HG03378 (cell line): ENCODE measurements around the gene C19orf53.

ENCODE experiments used
- ATAC-seq: cut with Tn5 transposase; IDR thresholded peaks from one replicate; pipeline ENCODE4 v1.9.1; 2021; ENCODE audit warnings: mild to moderate bottlenecking, moderate library complexity; ENCODE audit not compliant: unreplicated experiment

The C19orf53 gene

DNA sequence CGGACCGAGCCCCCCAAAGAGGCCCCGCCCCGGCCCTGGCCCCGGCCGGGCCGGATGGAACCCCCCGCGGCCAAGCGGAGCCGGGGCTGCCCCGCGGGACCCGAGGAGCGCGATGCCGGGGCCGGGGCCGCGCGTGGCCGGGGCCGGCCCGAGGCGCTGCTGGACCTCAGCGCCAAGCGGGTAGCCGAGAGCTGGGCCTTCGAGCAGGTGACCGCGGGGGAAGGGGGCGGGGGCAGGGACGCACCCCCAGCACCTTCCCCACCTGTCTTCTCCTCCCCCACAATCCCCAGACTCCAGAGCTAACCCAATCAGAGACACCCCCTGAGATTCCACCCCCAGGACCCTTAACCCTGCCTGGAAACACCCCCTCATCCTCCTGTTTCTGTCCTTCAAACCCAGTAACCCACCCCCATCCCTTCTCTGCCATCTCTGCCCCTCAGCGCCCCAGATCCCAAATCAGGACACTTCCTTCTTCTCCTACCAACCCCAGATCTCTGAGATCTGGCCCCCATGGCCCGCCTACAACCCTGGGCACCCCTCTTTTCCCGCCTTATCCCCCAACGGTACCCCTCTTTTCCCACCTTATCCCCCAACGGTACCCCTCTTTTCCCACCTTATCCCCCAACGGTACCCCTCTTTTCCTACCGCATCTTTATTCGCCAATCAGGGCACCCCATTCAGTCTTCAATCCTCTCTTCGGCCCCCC, 21.5 kb downstream of the C19orf53 start:
- ATAC-seq, result peak; percentile 12

DNA sequence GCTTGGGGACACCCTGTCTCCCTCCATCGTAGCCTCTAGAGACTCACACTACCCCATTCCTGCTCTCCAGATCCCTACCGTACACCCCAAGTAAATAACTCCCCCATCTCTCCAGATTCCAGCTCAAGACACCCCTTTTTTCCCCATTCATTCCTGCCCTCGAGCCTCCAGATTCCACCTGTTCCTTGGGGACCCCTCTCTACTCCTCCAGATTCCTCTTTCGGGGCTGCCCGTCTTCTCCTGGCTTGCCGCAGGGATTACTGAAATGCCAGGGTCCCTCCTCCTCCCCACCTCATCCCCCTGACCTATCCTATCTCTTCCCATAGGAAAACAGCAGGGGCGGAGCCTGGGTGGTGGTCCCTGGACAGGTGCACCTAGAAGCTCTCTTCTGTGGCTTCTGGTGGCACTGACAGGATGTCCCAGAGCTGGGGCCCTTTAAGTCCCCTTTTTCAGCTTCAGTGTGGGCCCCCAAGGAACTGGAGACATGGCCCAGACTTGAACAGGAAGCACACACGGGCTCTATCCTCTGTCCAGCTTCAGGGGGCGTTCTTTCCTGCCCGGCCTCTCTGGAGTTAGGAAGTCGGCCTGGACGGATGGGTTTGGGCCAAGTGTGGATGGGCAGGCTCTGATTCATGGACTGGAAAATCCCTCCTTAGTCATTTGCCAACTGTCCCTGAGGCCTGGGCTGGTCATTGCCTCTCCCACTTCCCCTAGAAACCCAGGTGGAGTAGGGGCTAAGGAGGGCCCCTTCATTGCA, 22.2 kb downstream of the C19orf53 start:
- ATAC-seq, result no peak

DNA sequence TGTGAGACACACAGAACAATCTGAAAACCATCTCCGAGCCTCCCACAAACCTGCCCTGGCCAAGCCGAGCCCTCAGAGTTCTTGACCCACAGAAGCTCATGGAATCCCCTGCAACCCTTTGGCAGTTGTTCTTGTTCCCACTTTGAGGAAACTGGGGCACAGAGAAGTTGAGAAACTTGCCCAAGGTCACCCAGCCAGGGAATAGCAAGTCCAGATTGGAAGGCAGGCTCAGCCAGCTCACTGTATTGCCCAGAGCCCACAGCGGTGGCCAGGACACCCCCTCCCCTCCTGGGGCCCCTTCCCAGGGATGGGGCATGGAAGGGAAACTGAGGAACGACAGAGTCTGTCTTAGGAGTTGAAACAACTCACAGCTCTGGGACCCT, 22.8 kb downstream of the C19orf53 start:
- ATAC-seq, result no peak

DNA sequence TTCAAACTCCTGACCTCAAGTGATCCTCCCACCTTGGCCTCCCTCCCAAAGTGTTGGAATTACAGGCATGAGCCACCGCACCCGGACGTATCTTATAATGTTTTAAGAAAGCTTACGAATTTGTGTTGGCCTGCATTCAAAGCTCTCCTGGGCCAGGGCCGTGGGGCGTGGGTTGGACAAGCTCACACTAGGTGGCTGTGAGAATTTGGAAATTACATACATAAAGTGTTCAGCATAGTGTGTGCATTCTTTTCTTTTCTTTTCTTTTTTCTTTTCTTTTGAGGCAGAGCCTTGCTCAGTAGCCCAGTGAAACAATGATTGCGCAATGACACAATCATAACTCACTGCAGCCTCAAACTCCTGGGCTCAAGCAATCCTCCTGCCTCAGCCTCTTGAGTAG, 23.6 kb downstream of the C19orf53 start:
- no peak for ATAC-seq

DNA sequence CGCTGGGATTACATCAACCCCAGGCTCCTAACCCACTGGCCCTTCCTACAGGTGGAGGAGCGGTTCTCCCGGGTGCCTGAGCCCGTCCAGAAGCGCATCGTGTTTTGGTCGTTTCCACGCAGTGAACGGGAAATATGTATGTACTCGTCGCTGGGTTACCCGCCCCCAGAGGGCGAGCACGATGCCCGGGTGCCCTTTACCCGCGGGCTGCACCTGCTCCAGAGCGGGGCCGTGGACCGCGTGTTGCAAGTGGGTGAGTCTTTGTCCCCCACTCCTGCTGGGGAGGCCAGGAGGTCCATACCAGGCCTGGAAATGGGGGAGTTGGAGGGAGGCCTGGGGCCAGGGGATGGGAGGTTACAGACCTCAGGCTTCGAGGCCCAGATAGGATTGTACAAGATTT, 25.4 kb downstream of the C19orf53 start:
- no peak for ATAC-seq

DNA sequence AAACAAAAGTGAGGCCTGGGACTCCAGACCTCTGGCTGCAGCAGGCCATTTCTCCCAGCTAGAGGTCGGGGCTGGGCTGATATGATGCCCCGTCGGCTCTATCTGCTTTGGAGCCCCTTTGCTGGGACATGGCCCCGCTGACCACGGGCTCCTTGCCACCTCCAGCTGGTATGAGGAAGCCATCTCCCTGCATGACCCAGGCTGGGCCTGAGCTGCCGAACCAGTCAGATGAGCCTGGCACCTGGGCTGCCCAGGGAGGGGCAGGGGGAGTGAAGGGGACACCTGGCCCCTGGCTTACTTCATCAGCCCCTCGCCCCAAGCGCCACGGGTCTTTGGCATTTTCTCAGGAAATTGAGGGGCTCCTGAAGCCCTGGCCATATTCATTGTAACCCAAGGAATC, 28.8 kb downstream of the C19orf53 start:
- no peak for ATAC-seq

DNA sequence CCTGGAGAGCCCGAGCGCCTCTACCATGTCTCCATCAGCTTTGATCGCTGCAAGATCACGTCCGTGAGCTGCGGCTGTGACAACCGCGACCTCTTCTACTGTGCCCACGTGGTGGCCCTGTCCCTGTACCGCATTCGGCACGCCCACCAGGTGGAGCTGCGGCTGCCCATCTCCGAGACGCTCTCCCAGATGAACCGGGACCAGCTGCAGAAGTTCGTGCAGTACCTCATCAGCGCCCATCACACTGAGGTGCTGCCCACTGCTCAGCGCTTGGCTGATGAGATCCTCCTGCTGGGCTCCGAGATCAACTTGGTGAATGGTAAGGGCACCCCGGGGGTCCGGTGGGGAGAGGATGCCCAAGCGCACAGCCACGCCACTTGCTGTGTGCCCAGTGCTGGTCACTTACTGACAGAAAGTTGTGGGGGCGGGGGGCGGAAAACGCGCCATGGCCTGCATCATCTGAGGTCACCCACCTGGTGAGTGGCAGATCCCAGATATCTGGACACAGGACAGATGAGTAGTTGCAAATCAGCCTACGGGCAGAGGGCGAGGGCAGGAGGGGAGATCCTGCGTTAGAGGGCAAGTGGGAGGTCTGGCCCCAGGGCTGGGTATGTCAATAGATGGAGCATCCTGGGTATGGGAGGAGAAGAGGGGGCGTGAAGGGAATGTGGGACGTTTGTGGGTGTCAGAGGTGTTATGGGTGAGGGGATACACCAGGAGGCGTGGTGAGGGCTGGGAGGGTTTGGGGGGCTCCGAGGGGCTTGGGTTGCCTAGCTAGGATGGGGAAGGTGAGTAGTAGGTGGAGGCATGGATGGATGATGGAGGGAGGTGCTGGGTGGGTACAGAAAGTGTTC, 30.8 kb downstream of the C19orf53 start:
- no peak for ATAC-seq

DNA sequence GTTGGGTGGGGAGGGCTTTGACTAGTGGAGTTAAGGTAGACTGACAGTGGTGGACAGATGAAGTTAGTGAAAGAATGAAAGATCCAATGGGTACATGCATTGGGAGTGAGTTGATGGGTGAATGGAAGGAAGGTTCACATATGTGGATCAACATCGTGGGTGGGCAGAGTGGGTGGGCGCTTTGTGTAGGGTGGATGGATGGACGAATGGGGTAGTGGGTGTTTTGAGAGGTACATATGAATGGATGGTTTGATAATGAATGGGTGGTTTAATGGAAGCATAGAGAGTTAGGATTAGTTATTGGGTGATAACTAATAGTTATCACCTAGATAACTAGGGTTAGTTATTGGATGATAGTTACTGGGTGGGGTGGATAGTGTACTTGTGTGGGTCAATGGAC, 32.5 kb downstream of the C19orf53 start:
- ATAC-seq, result no peak

DNA sequence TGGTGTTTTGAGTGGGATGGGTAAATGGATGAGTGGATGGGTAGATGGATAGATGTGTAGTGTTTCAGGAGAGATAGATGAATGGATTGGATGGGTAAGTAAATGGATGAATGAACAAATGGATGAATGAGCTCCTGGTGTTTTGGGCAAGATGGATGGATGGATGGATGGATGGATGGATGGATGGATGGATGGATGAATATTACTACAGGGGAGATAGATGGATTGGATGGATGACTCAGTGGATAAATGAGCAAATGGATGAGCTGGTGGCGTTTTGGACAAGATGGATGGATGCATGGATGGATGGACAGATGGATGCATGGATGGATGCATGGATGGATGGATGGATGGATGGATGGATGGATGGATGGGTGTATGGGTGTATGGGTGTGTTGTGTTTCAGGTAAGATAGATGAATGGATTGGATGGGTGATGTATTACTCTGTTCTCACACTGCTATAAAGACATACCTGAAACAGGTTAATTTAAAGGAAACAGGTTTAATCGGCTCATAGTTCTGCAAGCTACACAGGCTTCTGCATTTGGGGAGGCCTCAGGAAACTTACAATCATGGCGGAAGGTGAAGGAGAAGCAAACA, 33.3 kb downstream of the C19orf53 start:
- no peak for ATAC-seq

DNA sequence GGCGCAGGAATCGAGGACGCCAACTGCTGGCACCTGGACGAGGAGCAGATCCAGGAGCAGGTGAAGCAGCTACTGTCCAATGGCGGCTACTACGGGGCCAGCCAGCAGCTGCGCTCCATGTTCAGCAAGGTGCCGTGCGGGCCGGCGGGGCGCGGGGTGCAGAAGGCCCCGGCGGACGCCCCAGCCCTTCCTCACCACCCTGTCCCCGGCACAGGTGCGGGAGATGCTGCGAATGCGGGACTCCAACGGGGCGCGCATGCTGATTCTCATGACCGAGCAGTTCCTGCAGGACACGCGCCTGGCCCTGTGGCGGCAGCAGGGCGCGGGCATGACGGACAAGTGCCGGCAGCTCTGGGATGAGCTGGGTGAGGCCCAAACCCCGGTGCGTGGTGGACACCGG, 34.6 kb downstream of the C19orf53 start:
- no peak for ATAC-seq

DNA sequence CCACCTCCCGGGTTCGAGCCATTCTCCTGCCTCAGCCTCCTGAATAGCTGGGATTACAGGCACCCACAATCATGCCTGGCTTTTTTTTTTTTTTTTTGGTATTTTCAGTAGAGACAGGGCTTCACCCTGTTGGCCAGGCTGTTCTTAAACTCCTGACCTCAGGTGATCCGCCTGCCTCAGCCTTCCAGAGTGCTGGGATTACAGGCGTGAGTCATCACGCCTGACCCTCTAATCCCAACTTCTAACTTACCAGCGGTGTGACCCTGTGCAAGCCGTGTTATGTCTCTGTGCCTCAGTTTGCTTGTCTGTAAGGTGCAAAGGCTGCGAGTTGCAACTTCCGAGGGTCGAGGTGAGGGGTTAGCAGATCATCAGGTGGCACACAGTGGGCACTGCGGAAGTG, 38.3 kb downstream of the C19orf53 start:
- ATAC-seq, result no peak

DNA sequence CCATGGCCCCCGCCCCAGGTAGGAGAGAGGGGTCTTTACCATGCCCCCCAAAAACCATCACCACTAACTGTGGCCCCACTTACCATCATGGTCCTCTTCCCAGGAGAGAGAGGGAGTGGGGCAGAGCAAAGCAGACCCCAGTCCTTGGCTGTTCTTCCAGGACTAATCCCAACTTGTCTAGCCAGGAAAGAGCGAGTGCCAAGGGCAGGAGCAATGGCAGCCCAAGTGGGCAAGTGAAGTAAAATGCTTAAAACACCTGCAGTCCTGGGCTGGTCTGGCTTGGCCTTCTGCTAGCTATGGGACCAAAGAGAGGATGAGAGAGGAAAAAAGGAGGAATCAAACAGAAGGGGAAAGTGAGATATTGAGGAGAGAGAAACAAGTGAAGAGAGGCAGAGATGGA, 38.9 kb downstream of the C19orf53 start:
- ATAC-seq, result no peak

DNA sequence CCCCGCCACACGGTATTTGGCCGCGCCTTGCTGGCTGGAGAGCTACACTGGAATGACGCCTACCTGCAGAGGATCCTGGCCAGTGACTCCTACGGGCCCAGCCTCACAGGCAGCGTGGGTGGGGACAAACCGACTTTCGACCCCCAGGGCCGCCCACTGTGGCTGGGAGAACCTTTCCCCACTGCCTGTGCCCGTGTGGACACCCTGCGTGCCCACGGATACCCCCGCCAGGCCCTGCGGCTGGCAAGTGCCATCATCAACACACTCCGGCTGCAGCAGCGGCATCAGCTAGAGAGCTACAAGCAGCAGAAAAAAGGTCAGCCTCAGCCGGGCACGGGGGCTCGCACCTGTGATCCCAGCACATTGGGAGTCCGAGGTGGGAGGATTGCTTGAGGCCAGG, 40.3 kb downstream of the C19orf53 start:
- no peak for ATAC-seq

DNA sequence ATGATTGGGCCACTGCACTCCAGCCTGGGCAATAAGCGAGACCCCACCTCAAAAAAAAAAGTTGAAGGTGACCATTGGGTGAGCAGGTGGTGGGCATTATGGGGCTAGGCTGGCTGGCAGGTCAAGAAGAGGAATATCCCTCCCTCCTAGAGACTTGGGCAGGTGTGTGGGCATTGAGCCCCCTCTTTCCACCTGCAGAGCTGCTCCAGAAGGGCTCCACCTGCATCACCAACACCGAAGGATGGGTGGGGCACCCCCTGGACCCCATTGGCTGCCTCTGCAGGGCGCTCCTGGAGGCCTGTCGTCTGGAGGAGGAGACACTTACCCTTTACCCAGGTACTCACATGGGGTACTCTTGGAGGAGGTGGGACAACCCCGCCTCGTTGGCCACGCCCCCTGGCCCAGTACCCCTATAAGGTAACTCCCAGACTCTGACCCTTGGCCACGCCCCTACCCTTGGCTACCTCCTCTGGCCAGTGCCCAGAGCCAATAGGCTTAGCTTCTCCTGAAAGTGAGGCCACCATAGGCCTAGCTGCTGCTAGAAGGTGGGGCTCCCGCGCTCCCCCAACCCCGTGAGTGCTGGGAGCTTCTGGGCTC, 42.9 kb downstream of the C19orf53 start:
- no peak for ATAC-seq

DNA sequence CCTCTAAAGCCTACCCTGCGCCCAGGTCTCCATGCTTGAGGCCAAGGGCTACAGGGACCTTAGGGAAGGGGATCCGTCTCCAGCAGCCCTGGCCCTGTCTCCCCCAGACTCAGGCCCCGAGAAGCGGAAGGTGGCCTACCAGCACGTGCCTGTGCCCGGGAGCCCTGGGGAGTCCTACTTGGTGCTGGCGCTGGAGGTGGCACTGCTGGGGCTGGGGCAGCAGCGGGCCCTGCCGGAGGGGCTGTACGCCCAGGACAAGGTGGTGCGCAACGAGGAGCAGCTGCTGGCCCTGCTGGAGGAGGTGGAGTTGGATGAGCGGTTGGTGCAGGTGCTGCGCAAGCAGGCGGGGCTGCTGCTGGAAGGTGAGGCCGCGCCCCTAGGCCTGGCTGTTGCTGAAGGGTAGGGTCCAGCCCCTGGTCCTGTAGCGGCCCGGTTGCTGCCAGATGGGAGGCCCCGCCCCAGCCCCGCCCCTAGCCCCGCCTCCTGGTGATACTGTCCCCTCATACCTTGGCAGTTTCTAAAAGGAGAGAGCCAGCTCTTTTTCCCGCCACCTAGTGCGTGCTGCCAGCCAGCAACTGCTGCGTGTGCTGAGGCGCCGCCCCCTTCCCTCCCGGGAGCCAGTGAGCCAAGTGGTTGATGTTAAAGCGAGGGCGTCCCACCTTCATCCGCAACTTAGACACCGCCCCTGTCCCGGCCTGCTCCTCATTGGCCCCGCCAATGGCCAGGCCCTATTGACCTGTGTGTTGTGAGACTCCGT, 43.5 kb downstream of the C19orf53 start:
- ATAC-seq, result no peak

DNA sequence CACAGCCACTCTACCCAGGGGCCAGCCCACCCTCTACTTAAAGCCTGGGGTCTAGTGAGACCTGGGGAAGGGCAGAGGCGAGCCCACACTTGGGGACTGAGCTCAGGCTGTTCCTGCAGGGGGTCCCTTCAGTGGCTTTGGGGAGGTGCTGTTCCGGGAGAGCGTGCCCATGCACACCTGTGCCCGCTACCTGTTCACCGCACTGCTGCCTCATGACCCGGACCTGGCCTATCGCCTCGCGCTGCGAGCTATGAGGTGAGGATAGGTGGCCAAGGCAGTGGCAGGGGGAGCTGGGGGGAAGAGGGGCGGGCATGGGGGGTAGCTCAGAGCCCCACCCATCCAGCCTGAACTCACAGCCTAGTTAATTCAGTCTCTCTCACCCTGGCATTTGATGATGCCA, 45.0 kb downstream of the C19orf53 start:
- ATAC-seq, result no peak

DNA sequence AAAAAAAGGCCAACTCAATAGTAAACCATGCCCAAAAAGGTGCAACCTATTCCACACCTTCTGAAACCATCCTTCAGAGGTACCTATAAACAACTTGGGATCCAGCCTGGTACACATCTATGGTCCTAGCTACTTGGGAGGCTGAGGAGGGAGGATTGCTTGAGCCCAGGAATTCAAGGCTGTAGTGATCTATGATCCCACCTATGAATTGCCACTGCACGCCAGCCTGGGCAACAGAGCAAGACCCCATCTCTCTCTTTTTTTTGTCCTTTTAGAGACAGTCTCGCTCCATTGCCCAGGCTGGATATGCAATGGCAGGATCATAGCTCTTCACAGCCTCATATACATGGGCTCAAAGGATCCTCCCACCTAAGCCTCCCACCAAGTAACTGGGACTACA, 47.0 kb downstream of the C19orf53 start:
- ATAC-seq, result no peak

DNA sequence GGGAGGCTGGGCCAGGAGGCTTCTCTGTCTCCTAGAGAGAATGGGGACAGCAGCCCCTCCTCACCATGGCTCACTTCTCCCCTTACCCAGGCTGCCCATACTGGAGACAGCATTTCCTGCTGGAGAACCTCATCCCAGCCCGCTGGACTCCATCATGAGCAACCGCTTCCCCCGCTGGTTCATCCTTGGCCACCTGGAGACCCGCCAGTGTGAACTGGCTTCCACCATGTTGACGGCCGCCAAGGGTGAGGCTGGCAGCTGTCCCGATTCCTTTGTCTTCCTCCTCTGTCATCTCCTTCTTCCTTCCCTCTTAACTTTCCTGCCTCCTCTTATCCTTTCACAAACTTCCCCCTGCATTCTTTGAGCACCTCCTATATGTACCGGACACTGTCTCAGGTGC, 49.0 kb downstream of the C19orf53 start:
- no peak for ATAC-seq

DNA sequence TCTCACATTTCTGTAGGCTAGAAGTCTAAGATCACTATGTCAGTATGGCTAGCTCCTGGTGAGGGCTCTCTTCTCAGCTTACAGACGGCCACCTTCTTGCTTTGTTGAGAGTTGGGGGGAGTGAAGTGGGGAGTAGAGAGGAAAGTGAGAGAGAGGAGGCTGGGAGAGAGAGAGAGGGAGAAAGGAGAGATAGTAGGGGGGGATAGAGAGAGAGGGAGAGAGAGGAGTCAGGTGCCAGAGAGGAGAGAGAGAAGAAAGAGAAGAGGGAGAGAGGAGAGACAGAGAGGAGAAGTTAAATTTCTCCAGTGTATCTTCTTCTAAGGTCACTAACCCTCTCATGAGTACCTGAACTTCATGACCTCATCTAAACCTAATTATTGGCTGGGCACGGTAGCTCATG, 49.6 kb downstream of the C19orf53 start:
- ATAC-seq, result no peak

DNA sequence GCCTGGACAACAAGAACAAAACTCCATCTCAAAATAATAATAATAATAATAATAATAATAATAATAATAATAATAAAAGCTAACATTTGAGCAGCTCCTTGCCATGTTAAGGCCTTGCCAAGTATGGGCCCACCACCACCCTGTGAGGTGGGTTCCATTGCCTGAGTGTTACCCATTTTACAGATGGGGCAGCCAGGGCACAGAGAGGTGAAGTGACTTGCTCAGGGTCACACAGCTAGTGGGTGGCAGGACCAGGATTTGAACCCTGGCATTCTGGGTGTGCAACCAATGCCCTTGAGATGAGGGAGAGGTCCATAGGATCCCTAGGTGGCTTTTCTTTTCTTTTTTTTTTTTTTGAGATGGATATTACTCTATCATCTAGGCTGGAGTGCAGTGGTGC, 50.4 kb downstream of the C19orf53 start:
- ATAC-seq, result no peak
